Measurements from ENCODE around the gene UNC13C. TPM values are rescaled to one million over a fixed set of nuclear protein-coding genes. Genes with fewer than 3 reads are reported as not detected.

Gene UNC13C
- polyA plus RNA-seq, 1 donor from 2014 or later: 4.0 TPM

- no peak for TF ChIP-seq SMC3 (conservative IDR thresholded peaks at IDR 0.05; ENCODE audit: poor library complexity)
- no peak for TF ChIP-seq RAD21 (conservative IDR thresholded peaks at IDR 0.05)
- no peak for TF ChIP-seq EP300 (conservative IDR thresholded peaks at IDR 0.05; ENCODE audit: poor library complexity, severe bottlenecking)
- TF ChIP-seq MXI1 (conservative IDR thresholded peaks at IDR 0.05; ENCODE audit: poor library complexity, severe bottlenecking): no peak
- TF ChIP-seq CTCF (IDR thresholded peaks at IDR 0.05; ENCODE audit: poor library complexity, severe bottlenecking): no peak
- no peak for TF ChIP-seq TAF1 (IDR thresholded peaks at IDR 0.05; ENCODE audit: low read depth)
- no peak for TF ChIP-seq POLR2AphosphoS5 (IDR thresholded peaks at IDR 0.05)
- TF ChIP-seq REST (IDR thresholded peaks at IDR 0.05; ENCODE audit: borderline replicate concordance): no peak
- TF ChIP-seq EZH2 (IDR thresholded peaks at IDR 0.05; ENCODE audit: borderline replicate concordance, insufficient read depth, low read length, poor library complexity, severe bottlenecking): no peak
- Histone ChIP-seq H3K9ac (ENCODE audit: low read length) (no peak overlapping the region), H3K36me3 (ENCODE audit: insufficient read depth, low read length) (no peaks in the 10 kb centered on the region), H3K79me2 (replicated peaks; ENCODE audit: insufficient read depth, low read length) (no peaks in the 10 kb centered on the region), H2AFZ (ENCODE audit: low read depth, low read length) (no peak overlapping the region), H3K4me2 (ENCODE audit: low read length) (no peak overlapping the region), H3K9me3 (ENCODE audit: low read length) (no peaks in the 10 kb centered on the region), H3F3A (ENCODE audit: insufficient read depth, low read length, poor library complexity, severe bottlenecking) (no peaks in the 10 kb centered on the region), H3K4me3 (ENCODE audit: low read length) (no peak overlapping the region), H3K27me3 (ENCODE audit: insufficient read depth, low read depth, low read length) (no peaks in the 10 kb centered on the region), H3K9me2 (ENCODE audit: insufficient read depth, low read length) (no peaks in the 10 kb centered on the region), H4K20me1 (ENCODE audit: insufficient read depth) (no peaks in the 10 kb centered on the region), H3K27ac (ENCODE audit: low read length) (no peak overlapping the region)
These were observed 118.8 kb downstream of the UNC13C start for GRCh38 chr15:54097019-54097418.

- no peak overlapping the region for H3K4me2 ChIP-seq (ENCODE audit: low read length)
- H3K9ac ChIP-seq (ENCODE audit: low read length): no peak overlapping the region
- TF ChIP-seq EP300 (conservative IDR thresholded peaks at IDR 0.05; ENCODE audit: poor library complexity, severe bottlenecking): no peak
- TF ChIP-seq MXI1 (conservative IDR thresholded peaks at IDR 0.05; ENCODE audit: poor library complexity, severe bottlenecking): no peak
- TF ChIP-seq RAD21 (conservative IDR thresholded peaks at IDR 0.05): no peak
- no peak for TF ChIP-seq SMC3 (conservative IDR thresholded peaks at IDR 0.05; ENCODE audit: poor library complexity)
- no peak for TF ChIP-seq CTCF (IDR thresholded peaks at IDR 0.05; ENCODE audit: poor library complexity, severe bottlenecking)
- H3K79me2 ChIP-seq (replicated peaks; ENCODE audit: insufficient read depth, low read length): no peaks in the 10 kb centered on the region
- no peaks in the 10 kb centered on the region for H3K9me2 ChIP-seq (ENCODE audit: insufficient read depth, low read length)
- no peak overlapping the region for H2AFZ ChIP-seq (ENCODE audit: low read depth, low read length)
- no peaks in the 10 kb centered on the region for H3K36me3 ChIP-seq (ENCODE audit: insufficient read depth, low read length)
- no peak overlapping the region for H3K27ac ChIP-seq (ENCODE audit: low read length)
- H3K9me3 ChIP-seq (ENCODE audit: low read length): no peaks in the 10 kb centered on the region
- no peaks in the 10 kb centered on the region for H3F3A ChIP-seq (ENCODE audit: insufficient read depth, low read length, poor library complexity, severe bottlenecking)
- no peaks in the 10 kb centered on the region for H3K27me3 ChIP-seq (ENCODE audit: insufficient read depth, low read depth, low read length)
- H3K4me3 ChIP-seq (ENCODE audit: low read length): no peak overlapping the region
- no peaks in the 10 kb centered on the region for H4K20me1 ChIP-seq (ENCODE audit: insufficient read depth)
These were observed 120.8 kb downstream of the UNC13C start for GRCh38 chr15:54099010-54099409.

Data from neural cell (in vitro differentiated cells).